Psoas muscle (tissue), 8 donors: ENCODE measurements around the gene EPB41L4B. TPM values are rescaled to one million over a fixed set of nuclear protein-coding genes. Genes with fewer than 3 reads are reported as not detected.

ENCODE experiments used
- ATAC-seq, 4 donors: fragments of 200-7000 bp; cut with Tn5 transposase; one replicate each; pipeline ENCODE4 v1.9.1; 2020; ENCODE audit warnings: moderate library complexity in 3 of 4, mild to moderate bottlenecking in 2 of 4
- DNase-seq, 2 donors: peaks; one replicate each; pipeline ENCODE4 v3.0.0-alpha.2; 2020
- H3K27ac ChIP-seq: fragments of 200-600 bp; one replicate; pipeline ENCODE4 v1.8.0; 2022
- H3K27me3 ChIP-seq, 3 donors: fragments of 200-600 bp in 1 of 3; one replicate each; pipeline versions ENCODE4 v1.6.1 to v1.8.0; 2013 to 2022; ENCODE audit warnings: low read length in 2 of 3, mild to moderate bottlenecking in 2 of 3, moderate library complexity in 1 of 3; ENCODE audit not compliant: insufficient read depth in 3 of 3
- H3K36me3 ChIP-seq, 2 donors: fragments of 200-600 bp in 1 of 2; one replicate each; pipeline versions ENCODE4 v1.6.1 to v1.8.0; 2013 to 2022; ENCODE audit warnings: low read depth in 1 of 2, mild to moderate bottlenecking in 1 of 2, moderate library complexity in 1 of 2; ENCODE audit not compliant: insufficient read depth in 1 of 2
- H3K4me1 ChIP-seq: fragments of 200-600 bp; one replicate; pipeline ENCODE4 v1.8.0; 2022
- H3K4me3 ChIP-seq: fragments of 200-600 bp; one replicate; pipeline ENCODE4 v1.8.0; 2022; ENCODE audit warnings: mild to moderate bottlenecking
- H3K9me3 ChIP-seq: fragments of 200-600 bp; one replicate; pipeline ENCODE4 v1.8.0; 2022
- WGBS, 3 donors: extraction: QIAGEN DNeasy Blood & Tissue Kit; methylation state at CpG; one replicate each; pipeline versions ENCODE4 v1.1.6 to v1.1.7; 2013; 5-methylcytosine and 5-hydroxymethylcytosine counted together
- intact Hi-C, 2 donors: fragments of 100-400 bp; cut with DNase I; formaldehyde crosslinking; loops; one replicate each; pipeline versions ENCODE4 v1.11.0 to v1.14.2; 2022
- polyA plus RNA-seq, 3 donors: library from polyadenylated mRNA; stranded (reverse); fragments of 200-250 nt; gene quantifications; one replicate each; pipeline ENCODE4 v1.2.3, GENCODE V29; 2013
- total RNA-seq, 4 donors: library from RNA; stranded (reverse); fragmentation: NEBNext Ultra II Directional in 2 of 4; extraction: Animal tissue kit (Norgen Biotek cat#: 25700) in 2 of 4; gene quantifications; one replicate each; pipeline versions ENCODE4 v1.2.1 to v1.2.4, GENCODE V29; 2021 to 2023
- TF ChIP-seq, protein P1 (sequence below): fragments of 200-600 bp; IDR thresholded peaks from one replicate; pipeline ENCODE4 v1.8.0; 2022; ENCODE audit warnings: antibody characterized with exemption
- donor health status: healthy with polysubstance abuse.
- donor health status: DM: no; HTN: no; CAD: no; lungs with moderate emphysema.
- donor health status: Bipolar disorder and iron deficiency.
- donor health status: healthy.
- donor health status: DM: yes; HTN: yes; CAD: no.
- donor health status: DM: no; HTN: no; CAD: no.
- donor health status: DM: no; HTN: no; CAD: no.
- donor health status: DM: yes; HTN: yes; CAD: no.

EPB41L4B gene
- total and polyA plus RNA-seq, 7 donors, result 0.33 to 4.6 (median 1.8) TPM

- no peak overlapping the region for H3K4me3 ChIP-seq
- WGBS, 3 donors, result 71 to 80% (median 76%) methylated on average over 5 of the region's 5 CpGs
- TF ChIP-seq, protein P1, sequence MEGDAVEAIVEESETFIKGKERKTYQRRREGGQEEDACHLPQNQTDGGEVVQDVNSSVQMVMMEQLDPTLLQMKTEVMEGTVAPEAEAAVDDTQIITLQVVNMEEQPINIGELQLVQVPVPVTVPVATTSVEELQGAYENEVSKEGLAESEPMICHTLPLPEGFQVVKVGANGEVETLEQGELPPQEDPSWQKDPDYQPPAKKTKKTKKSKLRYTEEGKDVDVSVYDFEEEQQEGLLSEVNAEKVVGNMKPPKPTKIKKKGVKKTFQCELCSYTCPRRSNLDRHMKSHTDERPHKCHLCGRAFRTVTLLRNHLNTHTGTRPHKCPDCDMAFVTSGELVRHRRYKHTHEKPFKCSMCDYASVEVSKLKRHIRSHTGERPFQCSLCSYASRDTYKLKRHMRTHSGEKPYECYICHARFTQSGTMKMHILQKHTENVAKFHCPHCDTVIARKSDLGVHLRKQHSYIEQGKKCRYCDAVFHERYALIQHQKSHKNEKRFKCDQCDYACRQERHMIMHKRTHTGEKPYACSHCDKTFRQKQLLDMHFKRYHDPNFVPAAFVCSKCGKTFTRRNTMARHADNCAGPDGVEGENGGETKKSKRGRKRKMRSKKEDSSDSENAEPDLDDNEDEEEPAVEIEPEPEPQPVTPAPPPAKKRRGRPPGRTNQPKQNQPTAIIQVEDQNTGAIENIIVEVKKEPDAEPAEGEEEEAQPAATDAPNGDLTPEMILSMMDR, result no peak
- H3K27ac ChIP-seq, result no peak overlapping the region
- H3K4me1 ChIP-seq, result peaks cover 3% of the 10 kb centered on the region
- DNase-seq (no peak), ATAC-seq (no peak)
- no peaks in the 10 kb centered on the region for H3K9me3 ChIP-seq
- intact Hi-C loops, result loop anchor here (10.0 kb wide), 2 partner anchors 165 to 275 kb away; no protein-coding TSS in a partner anchor
- H3K36me3 ChIP-seq, result no peaks in the 10 kb centered on the region
- no peaks in the 10 kb centered on the region for H3K27me3 ChIP-seq
These were observed 71.2 kb downstream of the EPB41L4B start for GRCh38 chr9:109249615-109250014.

GRCh38 chr9:109248133-109248581 lies 72.7 kb downstream of the EPB41L4B start:
- no peak for DNase-seq
- H3K4me1 ChIP-seq, result peaks cover 7% of the 10 kb centered on the region
- H3K36me3 ChIP-seq, result no peaks in the 10 kb centered on the region
- H3K4me3 ChIP-seq, result no peak overlapping the region
- TF ChIP-seq, protein P1, result no peak
- H3K27me3 ChIP-seq, result no peaks in the 10 kb centered on the region
- H3K27ac ChIP-seq, result no peak overlapping the region
- no peaks in the 10 kb centered on the region for H3K9me3 ChIP-seq
- WGBS, 3 donors, result 67 to 75% (median 68%) methylated on average over 7 of the region's 7 CpGs
- no peak for ATAC-seq
- intact Hi-C loops, result loop anchor here (10.0 kb wide), 2 partner anchors 167 to 277 kb away; no protein-coding TSS in a partner anchor

GRCh38 chr9:109247228-109247627 lies 73.6 kb downstream of the EPB41L4B start:
- Histone ChIP-seq H3K36me3 (no peaks in the 10 kb centered on the region), H3K4me1 (peaks cover 7% of the 10 kb centered on the region), H3K9me3 (no peaks in the 10 kb centered on the region), H3K27ac (no peak overlapping the region), H3K4me3 (no peak overlapping the region), H3K27me3 (no peaks in the 10 kb centered on the region)
- no peak for DNase-seq
- TF ChIP-seq, protein P1, result no peak
- intact Hi-C loops, result loop anchor here (10.0 kb wide), 2 partner anchors 168 to 278 kb away; no protein-coding TSS in a partner anchor
- no peak for ATAC-seq

- ATAC-seq (peak in 1 of 4 donors; percentile 48), DNase-seq (no peak)
- TF ChIP-seq, protein P1, result no peak
- H3K27me3 ChIP-seq, result no peaks in the 10 kb centered on the region
- 82 to 90% (median 87%) methylated on average over 6 of the region's 6 CpGs for WGBS, 3 donors
- intact Hi-C loops, result loop anchor here (10.0 kb wide), 2 partner anchors 168 to 278 kb away; no protein-coding TSS in a partner anchor
- peaks cover 7% of the 10 kb centered on the region for H3K4me1 ChIP-seq
- no peaks in the 10 kb centered on the region for H3K9me3 ChIP-seq
- H3K36me3 ChIP-seq, result no peaks in the 10 kb centered on the region
- no peak overlapping the region for H3K4me3 ChIP-seq
- no peak overlapping the region for H3K27ac ChIP-seq
These were observed 74.3 kb downstream of the EPB41L4B start for GRCh38 chr9:109246533-109246932.
